WTC11 (cell line): ENCODE results near the gene LACTBL1. TPM values are rescaled to one million over a fixed set of nuclear protein-coding genes. Genes with fewer than 3 reads are reported as not detected.

Experiments
- ATAC-seq: fragments of 200-7000 bp; cut with Tn5 transposase; 2 replicates; pipeline ENCODE4 v1.10.0; 2021; ENCODE audit warnings: mild to moderate bottlenecking, moderate library complexity
- CTCF ChIA-PET: fragments of 300-600 bp; sonication (Branson Sonifier 250); formaldehyde crosslinking; loops from one replicate; lab custom pipeline; 2021; ENCODE audit warnings: antibody characterized with exemption; lab: Charles Lee
- POLR2A ChIA-PET: fragments of 350-600 bp; sonication (Branson Sonifier 250); formaldehyde crosslinking; loops from one replicate; lab custom pipeline; 2021; ENCODE audit warnings: antibody characterized with exemption; lab: Charles Lee
- DNase-seq: peaks from one replicate; pipeline ENCODE4 v3.0.0; 2021; ENCODE audit warnings: low spot score
- H3K27ac Mint-ChIP-seq: 2 replicates; pipeline ENCODE4 v1.8.0; 2021; ENCODE audit warnings: mixed read lengths
- H3K27me3 Mint-ChIP-seq: 2 replicates; pipeline ENCODE4 v1.8.0; 2021; ENCODE audit warnings: low read depth, mild to moderate bottlenecking, moderate library complexity, mixed read lengths
- H3K36me3 Mint-ChIP-seq: 2 replicates; pipeline ENCODE4 v1.8.0; 2021; ENCODE audit warnings: mixed read lengths
- H3K4me1 Mint-ChIP-seq: 2 replicates; pipeline ENCODE4 v1.8.0; 2022; ENCODE audit warnings: mixed read lengths
- H3K4me3 Mint-ChIP-seq: 2 replicates; pipeline ENCODE4 v1.8.0; 2021; ENCODE audit warnings: mild to moderate bottlenecking, moderate library complexity, mixed read lengths
- H3K9me3 Mint-ChIP-seq: 2 replicates; pipeline ENCODE4 v1.8.0; 2021; ENCODE audit warnings: mixed read lengths
- AFF4 ChIP-seq: sonication (generic); formaldehyde crosslinking; IDR thresholded peaks from 2 replicates; pipeline ENCODE4 v1.8.1; 2023; ENCODE audit warnings: mild to moderate bottlenecking, missing genetic modification reagents, borderline replicate concordance
- ATF1 ChIP-seq: sonication (generic); formaldehyde crosslinking; IDR thresholded peaks from 2 replicates; pipeline ENCODE4 v1.8.1; 2023; ENCODE audit warnings: mild to moderate bottlenecking, moderate library complexity, missing genetic modification reagents
- ATF3 ChIP-seq: sonication (generic); formaldehyde crosslinking; conservative IDR thresholded peaks from 2 replicates; pipeline ENCODE4 v1.8.1; 2022; ENCODE audit warnings: mild to moderate bottlenecking, missing genetic modification reagents
- CDX4 ChIP-seq: fragments of 250-450 bp; sonication (Bioruptor Pico); IDR thresholded peaks from 2 replicates; pipeline ENCODE4 v1.9.0; 2021; ENCODE audit warnings: moderate library complexity, mild to moderate bottlenecking, inconsistent platforms, borderline replicate concordance
- ELF4 ChIP-seq: sonication (generic); formaldehyde crosslinking; IDR thresholded peaks from 2 replicates; pipeline ENCODE4 v1.8.1; 2022; ENCODE audit warnings: low read depth, mild to moderate bottlenecking, moderate library complexity, missing genetic modification reagents
- EMX1 ChIP-seq: fragments of 250-450 bp; sonication (Bioruptor Pico); IDR thresholded peaks from 2 replicates; pipeline ENCODE4 v1.8.0; 2021; ENCODE audit warnings: mild to moderate bottlenecking
- FOXP1 ChIP-seq: sonication (generic); formaldehyde crosslinking; IDR thresholded peaks from 2 replicates; pipeline ENCODE4 v1.8.0; 2022; ENCODE audit warnings: missing genetic modification reagents, mild to moderate bottlenecking, moderate library complexity, borderline replicate concordance
- NFE2L1 ChIP-seq: sonication (generic); formaldehyde crosslinking; IDR thresholded peaks from 2 replicates; pipeline ENCODE4 v1.8.1; 2023; ENCODE audit warnings: missing genetic modification reagents
- NFYB ChIP-seq: sonication (generic); formaldehyde crosslinking; conservative IDR thresholded peaks from 2 replicates; pipeline ENCODE4 v1.8.0; 2022; ENCODE audit warnings: low read depth, missing genetic modification reagents
- NR2C2 ChIP-seq: sonication (generic); formaldehyde crosslinking; IDR thresholded peaks from 2 replicates; pipeline ENCODE4 v1.8.0; 2022; ENCODE audit warnings: mild to moderate bottlenecking, missing genetic modification reagents
- PRRX2 ChIP-seq: fragments of 250-450 bp; sonication (Bioruptor Pico); IDR thresholded peaks from 2 replicates; pipeline ENCODE4 v1.8.0; 2021; ENCODE audit warnings: mild to moderate bottlenecking
- SOX15 ChIP-seq: fragments of 250-450 bp; sonication (Bioruptor Pico); IDR thresholded peaks from 2 replicates; pipeline ENCODE4 v1.9.0; 2021; ENCODE audit warnings: mild to moderate bottlenecking
- SP1 ChIP-seq: sonication (generic); formaldehyde crosslinking; conservative IDR thresholded peaks from 2 replicates; pipeline ENCODE4 v1.8.1; 2022; ENCODE audit warnings: missing genetic modification reagents
- TP53 ChIP-seq: sonication (generic); formaldehyde crosslinking; IDR thresholded peaks from 2 replicates; pipeline ENCODE4 v1.8.1; 2023; ENCODE audit warnings: mild to moderate bottlenecking, missing genetic modification reagents
- USF1 ChIP-seq: sonication (generic); formaldehyde crosslinking; IDR thresholded peaks from 2 replicates; pipeline ENCODE4 v1.8.0; 2022; ENCODE audit warnings: mild to moderate bottlenecking, missing genetic modification reagents
- ZNF219 ChIP-seq: sonication (generic); formaldehyde crosslinking; IDR thresholded peaks from 2 replicates; pipeline ENCODE4 v1.8.0; 2023; ENCODE audit warnings: missing genetic modification reagents, mild to moderate bottlenecking, borderline replicate concordance
- ZNF232 ChIP-seq: sonication (generic); formaldehyde crosslinking; IDR thresholded peaks from 2 replicates; pipeline ENCODE4 v1.8.0; 2022; ENCODE audit warnings: mild to moderate bottlenecking, missing genetic modification reagents
- ZNF416 ChIP-seq: fragments of 250-450 bp; sonication (Bioruptor Pico); IDR thresholded peaks from 2 replicates; pipeline ENCODE4 v1.9.0; 2021; ENCODE audit warnings: mild to moderate bottlenecking, inconsistent platforms
- ZNF532 ChIP-seq: fragments of 250-450 bp; sonication (Bioruptor Pico); IDR thresholded peaks from 2 replicates; pipeline ENCODE4 v1.9.0; 2021; ENCODE audit warnings: mild to moderate bottlenecking, borderline replicate concordance
- ZNF671 ChIP-seq: fragments of 250-450 bp; sonication (Bioruptor Pico); IDR thresholded peaks from 2 replicates; pipeline ENCODE4 v1.8.0; 2021; ENCODE audit warnings: mild to moderate bottlenecking
- total RNA-seq: library from RNA; stranded (reverse); gene quantifications from 3 replicates; pipeline ENCODE4 v1.2.3, GENCODE V29; 2021

LACTBL1 gene
- total RNA-seq, 1 experiment from 2014 or later: not detected

DNA sequence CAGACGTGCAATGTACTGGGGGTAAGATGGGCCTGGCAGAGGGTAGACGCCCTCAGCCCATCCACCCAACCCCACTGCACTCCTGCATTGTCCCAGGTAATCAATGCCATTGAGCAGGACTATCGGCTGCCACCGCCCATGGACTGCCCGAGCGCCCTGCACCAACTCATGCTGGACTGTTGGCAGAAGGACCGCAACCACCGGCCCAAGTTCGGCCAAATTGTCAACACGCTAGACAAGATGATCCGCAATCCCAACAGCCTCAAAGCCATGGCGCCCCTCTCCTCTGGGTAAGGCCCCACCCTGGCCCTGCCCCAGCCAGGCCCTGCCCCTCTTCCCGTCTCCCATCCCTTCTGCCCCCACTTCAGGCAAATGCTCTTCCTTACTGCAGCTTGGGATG is 62.4 kb downstream of the LACTBL1 start (continued):
- TF ChIP-seq ZNF232 (CRISPR knock-in tag): no peak
- TF ChIP-seq ELF4 (CRISPR knock-in tag): no peak
- TF ChIP-seq NR2C2 (CRISPR knock-in tag): no peak

- Mint-ChIP-seq H3K27me3 (no peaks in the 10 kb centered on the region), H3K4me3 (no peak overlapping the region), H3K36me3 (no peaks in the 10 kb centered on the region), H3K4me1 (no peaks in the 10 kb centered on the region), H3K27ac (no peak overlapping the region), H3K9me3 (no peaks in the 10 kb centered on the region)
- no peak for DNase-seq
- no peak for ATAC-seq
- no peak for TF ChIP-seq FOXP1 (CRISPR knock-in tag)
- no peak for TF ChIP-seq EMX1 (CRISPR knock-in tag)
- TF ChIP-seq NFE2L1 (CRISPR knock-in tag): no peak
- no peak for TF ChIP-seq TP53
- no peak for TF ChIP-seq NFYB (CRISPR knock-in tag)
- TF ChIP-seq ZNF219: no peak
- TF ChIP-seq AFF4: no peak
- TF ChIP-seq, all 79 proteins: peak for 0
- ChIA-PET CTCF (interaction anchor here (1.2 to 2.1 kb wide), 2 partner anchors 22 to 205 kb away, joined by 4 to 7 read pairs; no protein-coding TSS in a partner anchor), POLR2A (no interaction called here)
Observed at GRCh38 chr1:22908880-22909426, 63.7 kb downstream of the LACTBL1 start.

- POLR2A ChIA-PET: no interaction called here
Observed at GRCh38 chr1:22907528-22907927, 65.1 kb downstream of the LACTBL1 start.

GRCh38 chr1:22906968-22907367 is 65.7 kb downstream of the LACTBL1 start:
- Mint-ChIP-seq H3K27ac (no peak overlapping the region), H3K9me3 (no peaks in the 10 kb centered on the region), H3K27me3 (no peaks in the 10 kb centered on the region), H3K4me3 (no peak overlapping the region), H3K4me1 (no peaks in the 10 kb centered on the region), H3K36me3 (no peaks in the 10 kb centered on the region)
- POLR2A ChIA-PET: no interaction called here
- ATAC-seq (no peak), DNase-seq (no peak)
- CTCF ChIA-PET: no interaction called here
- TF ChIP-seq USF1 (no peak), ATF3 (CRISPR knock-in tag) (no peak), ATF1 (no peak), ZNF671 (CRISPR knock-in tag) (no peak), ZNF532 (CRISPR knock-in tag) (no peak)

More at GRCh38 chr1:22907528-22907927, 65.1 kb downstream of the LACTBL1 start:
- H3K27ac Mint-ChIP-seq: no peak overlapping the region
- DNase-seq (no peak), ATAC-seq (no peak)
- no peaks in the 10 kb centered on the region for H3K36me3 Mint-ChIP-seq
- CTCF ChIA-PET: interaction anchor here (0.7 to 2.1 kb wide), 2 partner anchors 46 to 203 kb away, joined by 3 to 7 read pairs; no protein-coding TSS in a partner anchor
- H3K27me3 Mint-ChIP-seq: no peaks in the 10 kb centered on the region
- H3K9me3 Mint-ChIP-seq: no peaks in the 10 kb centered on the region
- H3K4me1 Mint-ChIP-seq: no peaks in the 10 kb centered on the region
- H3K4me3 Mint-ChIP-seq: no peak overlapping the region
- TF ChIP-seq ZNF219 (no peak), ELF4 (CRISPR knock-in tag) (no peak), SOX15 (no peak), CDX4 (CRISPR knock-in tag) (no peak), SP1 (CRISPR knock-in tag) (no peak), NR2C2 (CRISPR knock-in tag) (no peak), USF1 (no peak), PRRX2 (CRISPR knock-in tag) (no peak), ZNF416 (CRISPR knock-in tag) (no peak)
